HEK293T (cell line): ENCODE results near the gene CD247.

ENCODE experiments used
- CTCF ChIA-PET: fragments of 350-600 bp; formaldehyde crosslinking; extraction: SDS; loops from one replicate; lab custom pipeline; 2021; ENCODE audit warnings: antibody characterized with exemption, inconsistent platforms; lab: Yijun Ruan, JAX
- POLR2A ChIA-PET: fragments of 350-600 bp; formaldehyde crosslinking; extraction: SDS; loops from one replicate; lab custom pipeline; 2020; ENCODE audit warnings: antibody characterized with exemption, inconsistent platforms; lab: Yijun Ruan, JAX
- DNase-seq: peaks from one replicate; pipeline ENCODE4 v3.0.0; 2012; ENCODE audit warnings: mixed read lengths; ENCODE audit errors: extremely low spot score
- ARNT ChIP-seq: fragments of 450-650 bp; IDR thresholded peaks from 2 replicates; pipeline ENCODE4 v1.6.1; 2017; ENCODE audit warnings: mild to moderate bottlenecking
- BHLHE40 ChIP-seq: fragments of 450-650 bp; IDR thresholded peaks from 2 replicates; pipeline ENCODE4 v1.6.1; 2016; ENCODE audit warnings: mild to moderate bottlenecking, moderate library complexity, borderline replicate concordance
- CTBP1 ChIP-seq: fragments of 450-650 bp; IDR thresholded peaks from 2 replicates; pipeline ENCODE4 v1.6.1; 2016; ENCODE audit warnings: borderline replicate concordance
- ELF4 ChIP-seq: fragments of 450-650 bp; IDR thresholded peaks from 2 replicates; pipeline ENCODE4 v1.6.1; 2017; ENCODE audit warnings: antibody characterized with exemption
- FOXA1 ChIP-seq: fragments of 450-650 bp; IDR thresholded peaks from 2 replicates; pipeline ENCODE4 v1.6.1; 2016; ENCODE audit warnings: mild to moderate bottlenecking
- FOXK2 ChIP-seq: fragments of 450-650 bp; IDR thresholded peaks from 2 replicates; pipeline ENCODE4 v1.6.1; 2016; ENCODE audit warnings: mild to moderate bottlenecking
- FOXM1 ChIP-seq: fragments of 450-650 bp; IDR thresholded peaks from 2 replicates; pipeline ENCODE4 v1.6.1; 2017; ENCODE audit warnings: mild to moderate bottlenecking, borderline replicate concordance
- HDGF ChIP-seq: fragments of 450-650 bp; IDR thresholded peaks from 2 replicates; pipeline ENCODE4 v1.6.1; 2017; ENCODE audit warnings: antibody characterized with exemption, borderline replicate concordance
- L3MBTL2 ChIP-seq: fragments of 450-650 bp; conservative IDR thresholded peaks from 2 replicates; pipeline ENCODE4 v1.6.1; 2016; ENCODE audit warnings: mild to moderate bottlenecking
- LEF1 ChIP-seq: fragments of 450-650 bp; IDR thresholded peaks from 2 replicates; pipeline ENCODE4 v1.6.1; 2017; ENCODE audit warnings: mild to moderate bottlenecking, borderline replicate concordance
- NFRKB ChIP-seq: fragments of 450-650 bp; IDR thresholded peaks from 2 replicates; pipeline ENCODE4 v1.6.1; 2016; ENCODE audit warnings: mild to moderate bottlenecking, moderate library complexity
- PKNOX1 ChIP-seq: fragments of 450-650 bp; IDR thresholded peaks from 2 replicates; pipeline ENCODE4 v1.6.1; 2016
- SP1 ChIP-seq: fragments of 450-650 bp; IDR thresholded peaks from 2 replicates; pipeline ENCODE4 v1.6.1; 2017
- SUZ12 ChIP-seq: fragments of 450-650 bp; IDR thresholded peaks from 2 replicates; pipeline ENCODE4 v1.6.1; 2016; ENCODE audit warnings: mild to moderate bottlenecking
- TARDBP ChIP-seq: fragments of 450-650 bp; IDR thresholded peaks from 2 replicates; pipeline ENCODE4 v1.6.1; 2016
- ZNF384 ChIP-seq: fragments of 450-650 bp; IDR thresholded peaks from 2 replicates; pipeline ENCODE4 v1.6.1; 2016

CD247 gene

DNA sequence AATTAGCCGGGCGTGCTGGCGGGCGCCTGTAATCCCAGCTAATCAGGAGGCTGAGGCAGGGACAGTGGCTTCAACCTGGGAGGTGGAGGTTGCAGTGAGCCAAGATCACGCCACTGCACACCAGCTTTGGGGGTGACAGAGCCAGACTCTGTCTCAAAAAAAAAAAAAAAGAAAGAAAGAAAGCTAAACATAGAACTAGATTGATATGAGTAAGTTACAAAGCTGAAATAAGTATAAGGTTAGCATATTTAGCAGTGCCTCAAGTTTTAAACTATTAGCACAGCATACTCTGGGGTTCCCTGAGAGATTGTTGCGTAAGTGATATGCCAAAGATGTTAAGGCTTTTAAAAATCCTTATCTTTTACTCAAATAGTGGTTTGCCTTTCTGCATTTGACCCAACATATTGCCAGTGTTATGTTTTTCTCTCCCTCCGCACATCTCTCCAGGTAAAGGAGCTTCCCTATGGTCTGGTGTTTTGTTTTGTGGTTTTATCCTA is 126.1 kb downstream of the CD247 start:
- ChIA-PET CTCF (no interaction called here), POLR2A (no interaction called here)
- DNase-seq: no peak
- TF ChIP-seq ARNT (no peak), CTBP1 (no peak), NFRKB (no peak), FOXK2 (no peak), ZNF384 (no peak), LEF1 (no peak), SUZ12 (no peak), L3MBTL2 (no peak), HDGF (no peak), TARDBP (no peak), BHLHE40 (no peak), PKNOX1 (no peak), ELF4 (no peak), SP1 (no peak), FOXM1 (no peak), FOXA1 (no peak)

- DNase-seq: no peak
- ChIA-PET CTCF (no interaction called here), POLR2A (no interaction called here)
- TF ChIP-seq BHLHE40 (no peak), SP1 (no peak), LEF1 (no peak), NFRKB (no peak), L3MBTL2 (no peak), FOXK2 (no peak), FOXA1 (no peak)
Measured at GRCh38 chr1:167388976-167389375, 129.4 kb downstream of the CD247 start.

GRCh38 chr1:167387251-167387910 is 130.9 kb downstream of the CD247 start:
- no peak for DNase-seq
- TF ChIP-seq LEF1 (no peak), NFRKB (no peak), L3MBTL2 (no peak), FOXM1 (no peak), FOXK2 (no peak), ELF4 (no peak), BHLHE40 (no peak), ARNT (no peak), FOXA1 (no peak), TARDBP (no peak), SP1 (no peak), PKNOX1 (no peak), ZNF384 (no peak), HDGF (no peak), SUZ12 (no peak)
- ChIA-PET CTCF (no interaction called here), POLR2A (no interaction called here)
